Stimulated activated CD4-positive, alpha-beta T cell treated with anti-CD3 and anti-CD28 coated beads, Interleukin-2, amount 100 ng/mL, for 48 hours (primary cell): ENCODE results near the gene TECPR2.
A peak's percentile ranks its signal among the peaks of the same experiment; 100 is the strongest.

ENCODE experiments used
- DNase-seq, 2 donors: peaks; one replicate each; pipeline ENCODE4 v3.0.0-alpha.2; 2020

Gene TECPR2

DNA sequence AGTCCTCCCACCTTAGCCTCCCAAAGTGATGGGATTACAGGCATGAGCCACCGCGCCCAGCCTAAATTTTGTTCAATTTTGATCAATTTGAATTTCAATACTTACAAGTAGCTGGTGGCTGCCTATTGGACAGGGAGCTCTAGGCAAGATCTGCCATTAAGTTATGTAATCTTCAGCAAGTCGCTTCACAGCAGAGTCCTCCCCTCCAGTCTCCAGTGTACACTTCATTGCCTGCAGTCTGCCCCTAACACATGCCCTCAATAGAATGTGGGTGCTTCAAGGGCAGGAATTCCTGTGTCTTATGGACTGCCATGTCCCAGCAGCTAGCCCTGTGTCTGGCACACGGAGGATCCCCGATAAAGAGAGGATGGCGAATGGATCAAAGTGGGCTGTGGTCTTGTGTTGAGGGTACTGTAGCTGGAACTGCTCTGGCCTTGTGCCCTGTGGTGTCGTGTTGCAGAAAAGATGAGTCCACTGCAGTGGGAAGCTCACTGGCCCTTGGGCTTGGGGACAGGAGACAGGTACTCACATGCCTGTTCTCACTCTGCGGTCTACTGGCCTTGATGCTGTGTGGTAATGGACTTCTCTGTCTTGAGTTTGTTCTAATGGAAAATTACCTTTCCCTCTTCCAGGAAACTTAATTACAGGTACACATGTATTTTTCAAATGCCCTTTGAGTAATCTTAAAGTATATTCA lies 67.6 kb downstream of the TECPR2 start:
- no peak for DNase-seq

DNA sequence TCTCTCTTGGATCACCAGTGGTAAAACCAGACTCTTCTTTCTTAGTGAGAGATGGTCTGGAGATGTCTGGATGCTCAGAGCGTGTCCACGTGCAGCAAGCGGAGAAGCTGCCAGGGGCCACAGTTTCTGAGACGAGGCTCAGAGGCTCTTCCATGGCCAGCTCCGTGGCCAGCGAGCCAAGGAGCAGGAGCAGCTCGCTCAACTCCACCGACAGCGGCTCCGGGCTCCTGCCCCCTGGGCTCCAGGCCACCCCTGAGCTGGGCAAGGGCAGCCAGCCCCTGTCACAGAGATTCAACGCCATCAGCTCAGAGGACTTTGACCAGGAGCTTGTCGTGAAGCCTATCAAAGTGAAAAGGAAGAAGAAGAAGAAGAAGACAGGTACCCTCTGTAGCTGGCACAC lies 69.0 kb downstream of the TECPR2 start:
- no peak for DNase-seq

DNA sequence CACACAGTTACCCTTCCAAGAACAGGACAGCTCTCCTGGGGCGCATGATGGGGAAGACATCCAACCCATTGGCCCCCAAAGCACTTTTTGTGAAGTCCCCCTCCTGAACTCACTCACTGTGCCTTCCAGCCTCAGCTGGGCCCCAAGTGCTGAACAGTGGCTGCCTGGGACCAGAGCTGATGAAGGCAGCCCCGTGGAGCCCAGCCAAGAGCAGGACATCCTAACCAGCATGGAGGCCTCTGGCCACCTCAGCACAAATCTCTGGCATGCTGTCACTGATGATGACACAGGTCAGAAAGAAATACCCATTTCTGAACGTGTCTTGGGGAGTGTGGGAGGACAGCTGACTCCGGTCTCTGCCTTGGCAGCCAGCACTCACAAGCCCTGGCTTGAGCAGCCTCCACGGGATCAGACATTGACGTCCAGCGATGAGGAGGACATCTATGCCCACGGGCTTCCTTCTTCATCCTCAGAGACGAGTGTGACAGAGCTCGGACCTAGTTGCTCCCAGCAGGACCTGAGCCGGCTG lies 72.0 kb downstream of the TECPR2 start:
- DNase-seq, result no peak

DNA sequence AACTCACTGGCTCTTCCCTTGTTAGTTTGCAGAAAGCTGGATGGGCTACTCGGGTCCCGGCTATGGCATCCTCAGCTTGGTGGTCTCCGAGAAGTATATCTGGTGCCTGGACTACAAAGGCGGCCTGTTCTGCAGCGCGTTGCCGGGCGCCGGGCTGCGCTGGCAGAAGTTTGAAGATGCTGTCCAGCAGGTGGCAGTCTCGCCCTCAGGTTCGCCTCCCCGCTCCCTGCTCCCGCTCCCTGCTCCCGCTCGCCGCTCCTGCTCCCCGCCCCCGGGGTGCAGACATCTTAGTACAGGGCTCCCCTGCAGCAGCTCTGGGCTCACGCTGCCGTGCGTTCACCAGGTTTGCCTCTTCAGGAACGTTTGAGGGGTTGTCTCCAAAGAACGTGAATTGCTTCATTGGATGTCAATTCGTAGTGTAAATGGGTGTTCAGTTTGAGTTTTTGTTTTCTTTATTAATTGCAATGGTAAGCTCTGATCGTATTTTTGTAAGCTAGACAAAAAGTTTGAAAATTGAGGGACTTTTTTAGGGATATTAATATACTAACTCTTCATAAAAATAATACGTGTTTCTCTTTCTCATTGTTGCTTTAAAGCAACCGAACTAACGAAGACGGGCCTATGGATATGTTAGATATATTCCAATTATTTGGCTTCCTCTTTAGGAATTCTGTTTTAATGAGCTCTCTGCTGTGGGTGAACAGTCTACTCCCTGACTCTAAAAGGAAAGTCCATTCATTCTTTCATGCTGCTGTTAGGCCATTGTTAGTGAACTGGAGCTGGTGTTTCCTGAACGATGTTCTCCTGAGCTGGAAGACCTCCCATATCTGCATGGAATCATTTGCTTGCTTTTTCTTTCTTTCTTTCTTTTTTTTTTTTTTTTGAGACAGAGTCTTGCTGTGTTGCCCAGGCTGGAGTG lies 75.5 kb downstream of the TECPR2 start:
- peak; percentile 64 to 67 for DNase-seq

DNA sequence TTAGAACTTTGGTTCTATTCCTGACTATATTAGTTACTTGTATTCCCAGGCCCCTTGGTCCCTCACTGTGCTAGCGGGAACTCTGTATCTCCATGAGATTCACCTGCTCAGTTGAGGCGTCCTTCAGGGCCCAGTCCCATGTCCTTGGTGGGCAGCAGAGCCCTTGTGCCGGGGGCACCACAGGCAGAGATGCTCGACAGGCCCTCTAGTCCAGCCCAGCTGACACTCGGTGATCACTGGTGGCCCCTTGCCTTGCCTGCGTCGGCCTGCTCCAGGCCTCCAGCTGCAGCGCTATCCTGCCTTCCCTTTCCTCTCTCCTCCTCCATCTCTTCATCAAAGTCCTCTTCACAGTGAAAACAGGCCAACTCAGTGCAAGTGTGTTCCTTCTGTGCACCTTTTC lies 76.8 kb downstream of the TECPR2 start:
- no peak for DNase-seq

DNA sequence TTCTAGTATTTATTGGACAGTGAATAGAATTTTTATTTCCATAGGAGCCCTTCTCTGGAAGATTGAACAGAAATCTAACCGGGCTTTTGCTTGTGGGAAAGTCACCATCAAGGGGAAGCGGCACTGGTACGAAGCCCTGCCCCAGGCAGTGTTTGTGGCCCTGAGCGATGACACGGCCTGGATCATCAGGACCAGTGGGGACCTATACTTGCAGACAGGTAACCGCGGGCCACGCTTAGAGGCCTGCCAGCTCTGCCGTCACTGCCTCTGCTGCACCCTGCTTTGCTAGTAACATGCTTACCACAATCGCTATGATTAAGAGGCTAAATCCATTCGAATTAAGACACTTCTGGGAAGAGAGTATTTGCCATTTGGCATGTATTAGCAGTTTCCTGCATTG lies 77.7 kb downstream of the TECPR2 start:
- no peak for DNase-seq

DNA sequence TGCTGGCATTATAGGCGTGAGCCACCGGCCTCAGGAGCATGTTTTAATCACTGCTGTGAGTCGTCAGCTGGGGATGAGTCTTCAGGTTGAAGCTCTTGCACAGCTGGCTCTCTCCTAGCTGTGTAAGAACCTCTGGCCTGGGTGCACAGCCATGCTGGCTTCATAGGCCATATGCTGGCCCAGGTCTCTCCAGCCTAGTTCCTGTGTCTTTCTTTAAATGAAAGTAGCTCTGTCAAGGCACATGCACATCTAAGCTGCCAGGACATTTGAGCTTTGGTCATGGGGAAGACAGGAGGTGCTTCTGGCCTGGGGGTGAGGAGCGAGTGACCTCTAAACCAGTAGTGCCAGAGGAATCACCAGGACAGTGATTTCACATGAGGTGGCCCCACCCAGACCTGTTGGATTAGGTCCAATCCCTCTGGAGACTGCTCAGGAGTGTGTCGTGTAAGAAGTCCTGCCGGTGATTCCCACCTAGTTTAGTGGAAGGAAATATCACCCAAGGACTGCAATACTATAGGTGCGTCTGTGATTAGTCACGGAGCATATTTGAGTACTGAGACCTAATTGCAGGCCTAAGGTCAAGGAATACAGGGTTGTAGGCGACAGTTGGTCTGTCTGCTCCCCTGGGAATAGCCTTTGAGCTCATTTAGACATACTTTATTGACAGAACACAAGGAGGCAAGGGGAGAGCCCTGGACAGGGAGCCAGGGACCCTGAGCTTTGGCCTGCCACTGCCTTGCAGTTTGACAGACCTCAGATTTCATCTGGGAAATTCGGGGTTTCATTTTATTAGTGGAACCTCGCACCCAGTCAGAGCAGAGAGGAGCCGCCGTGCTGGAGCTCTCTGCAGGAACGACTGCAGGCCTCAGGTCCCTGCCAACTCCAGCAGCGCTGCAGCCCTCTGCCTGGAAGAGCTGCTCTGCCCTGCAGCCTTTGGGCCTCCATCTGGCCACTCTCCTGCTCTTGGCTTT lies 79.8 kb downstream of the TECPR2 start:
- no peak for DNase-seq

DNA sequence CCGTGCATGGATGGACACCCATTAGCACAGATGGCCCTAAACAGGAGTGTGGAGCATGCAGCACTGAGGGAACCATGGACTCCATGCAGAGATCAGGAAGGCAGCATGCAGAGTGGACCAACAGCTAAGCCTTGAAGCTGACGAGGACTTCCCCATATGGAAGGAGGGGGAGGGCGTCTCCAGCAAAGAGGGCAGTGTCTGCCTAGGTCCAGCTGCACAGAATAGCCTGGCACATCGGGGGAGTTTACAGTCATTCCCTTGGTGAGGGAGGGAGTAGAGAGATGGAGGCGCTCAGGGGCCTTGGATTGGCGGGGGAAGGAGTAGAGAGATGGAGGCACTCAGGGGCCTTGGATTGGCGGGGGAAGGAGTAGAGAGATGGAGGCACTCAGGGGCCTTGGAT lies 82.3 kb downstream of the TECPR2 start:
- no peak for DNase-seq

DNA sequence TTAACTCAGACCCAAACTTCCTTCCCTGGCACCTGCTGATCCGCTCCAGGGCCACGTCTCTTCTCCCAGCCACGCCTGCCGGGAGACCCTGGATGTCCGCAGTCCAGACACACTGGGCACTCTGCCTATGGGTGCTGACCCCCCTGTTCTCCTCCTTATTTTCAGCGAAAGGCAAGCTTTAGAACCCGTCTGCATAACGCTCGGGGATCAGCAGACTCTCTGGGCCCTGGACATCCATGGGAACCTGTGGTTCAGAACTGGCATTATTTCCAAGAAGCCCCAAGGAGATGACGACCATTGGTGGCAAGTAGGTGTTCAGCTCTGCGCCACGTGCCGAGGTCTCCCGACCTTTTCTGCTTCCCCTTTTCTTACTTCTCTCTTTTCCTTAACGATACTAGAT lies 82.9 kb downstream of the TECPR2 start:
- DNase-seq, result no peak

DNA sequence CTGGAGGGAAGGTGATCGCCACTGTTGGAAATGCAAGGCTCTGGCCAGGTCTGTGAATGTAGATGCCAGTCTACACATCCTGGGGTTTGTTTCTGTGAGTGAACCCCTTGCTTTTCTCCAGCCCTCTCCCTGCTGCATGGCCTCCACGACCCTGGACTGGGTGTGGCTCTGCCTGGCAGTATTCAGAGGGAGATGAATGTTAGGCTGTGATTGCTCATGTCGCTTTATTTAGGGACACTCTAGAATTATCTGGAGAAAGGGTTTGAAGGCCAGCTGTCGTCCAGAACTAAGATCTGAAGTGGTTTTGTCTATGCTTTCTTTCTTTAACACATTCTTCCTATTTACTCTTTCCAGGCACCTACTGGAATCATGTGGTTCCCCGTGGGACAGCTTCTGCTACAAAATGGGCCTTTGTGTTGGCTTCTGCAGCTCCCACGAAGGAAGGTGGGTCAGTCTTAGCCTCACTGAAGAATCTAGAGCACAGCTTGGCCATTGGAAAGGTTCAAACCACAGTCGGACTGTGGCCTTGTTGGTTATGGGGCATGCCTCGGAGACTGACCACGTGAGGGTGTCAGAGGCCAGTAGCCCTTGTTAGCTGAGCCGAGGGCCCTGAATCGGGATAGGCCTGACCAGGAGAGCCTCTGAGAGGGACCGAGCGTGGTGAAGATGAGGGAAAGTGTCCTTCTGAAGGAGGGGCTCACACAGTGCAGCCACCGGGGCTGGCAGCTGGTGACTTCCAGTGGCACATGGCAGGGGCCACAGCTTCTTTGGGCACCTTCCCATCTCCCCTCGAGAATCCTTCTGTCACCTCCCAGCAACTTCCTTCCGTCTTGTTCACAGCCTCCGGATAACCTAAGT lies 87.7 kb downstream of the TECPR2 start:
- no peak for DNase-seq

DNA sequence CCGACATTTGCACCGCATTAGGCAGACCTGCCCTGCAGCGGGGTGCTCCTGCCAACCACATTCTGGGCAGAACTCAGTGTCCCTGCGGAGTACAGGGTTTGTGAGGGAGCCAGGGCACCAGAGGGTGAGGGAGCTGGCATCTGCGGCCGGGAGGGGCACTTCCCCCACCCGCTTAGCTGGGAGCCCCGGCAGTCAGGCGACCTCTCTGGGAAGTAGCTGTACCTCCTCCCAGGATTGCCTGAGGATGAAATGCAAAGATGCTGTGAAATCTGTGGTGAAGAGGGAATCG lies 88.3 kb downstream of the TECPR2 start:
- DNase-seq, result no peak

DNA sequence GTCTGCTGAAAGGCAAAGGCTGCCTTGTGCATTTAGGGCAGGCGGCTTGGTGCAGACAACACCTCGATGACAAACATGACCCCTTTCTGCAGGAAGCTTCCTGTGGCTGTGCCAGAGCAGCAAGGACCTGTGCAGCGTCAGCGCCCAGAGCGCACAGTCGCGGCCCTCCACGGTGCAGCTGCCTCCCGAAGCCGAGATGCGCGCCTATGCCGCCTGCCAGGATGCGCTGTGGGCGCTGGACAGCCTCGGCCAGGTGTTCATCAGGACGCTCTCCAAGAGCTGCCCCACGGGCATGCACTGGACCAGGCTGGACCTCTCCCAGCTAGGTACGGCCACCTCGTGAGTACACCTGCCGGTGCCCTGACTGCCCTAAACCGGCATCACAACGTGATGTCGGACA lies 89.6 kb downstream of the TECPR2 start:
- DNase-seq, result no peak

DNA sequence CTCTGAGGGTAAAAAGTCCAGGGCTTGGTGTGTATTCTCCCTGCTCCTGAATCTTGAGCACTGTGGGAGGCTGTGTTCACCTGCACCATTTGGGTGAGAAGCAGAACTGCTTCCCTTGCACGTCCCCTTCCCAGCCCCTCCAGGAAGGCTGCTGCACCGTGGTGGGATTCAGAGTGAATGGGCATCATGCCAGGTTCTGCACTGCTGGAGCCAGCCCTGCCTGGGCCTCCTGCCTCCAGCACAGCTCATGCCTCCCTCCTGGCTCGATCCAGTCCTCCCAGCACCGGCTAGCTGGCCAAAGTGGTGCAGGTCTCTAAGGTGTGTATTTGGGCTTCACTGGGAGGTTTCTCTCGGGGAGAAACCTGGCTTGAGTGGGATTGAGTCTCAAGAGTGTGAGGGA lies 92.0 kb downstream of the TECPR2 start:
- no peak for DNase-seq

DNA sequence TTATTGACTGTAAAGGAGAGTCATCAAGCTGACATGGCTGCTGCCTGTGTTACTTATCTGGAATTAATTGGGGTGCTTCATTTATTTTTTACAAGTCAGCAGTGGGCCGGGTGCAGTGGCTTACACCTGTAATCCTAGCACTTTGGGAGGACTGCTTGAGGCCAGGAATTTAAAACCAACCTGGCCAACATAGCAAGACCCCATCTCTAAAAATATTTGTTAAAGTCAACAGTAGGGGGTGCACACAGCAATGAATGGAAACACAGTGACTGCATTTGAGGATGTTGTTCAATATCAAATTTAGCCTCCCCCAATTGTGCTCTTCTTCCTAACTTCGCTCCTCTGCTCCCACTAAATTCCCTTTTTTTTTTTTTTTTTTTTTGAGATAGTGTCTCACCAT lies 94.8 kb downstream of the TECPR2 start:
- no peak for DNase-seq

DNA sequence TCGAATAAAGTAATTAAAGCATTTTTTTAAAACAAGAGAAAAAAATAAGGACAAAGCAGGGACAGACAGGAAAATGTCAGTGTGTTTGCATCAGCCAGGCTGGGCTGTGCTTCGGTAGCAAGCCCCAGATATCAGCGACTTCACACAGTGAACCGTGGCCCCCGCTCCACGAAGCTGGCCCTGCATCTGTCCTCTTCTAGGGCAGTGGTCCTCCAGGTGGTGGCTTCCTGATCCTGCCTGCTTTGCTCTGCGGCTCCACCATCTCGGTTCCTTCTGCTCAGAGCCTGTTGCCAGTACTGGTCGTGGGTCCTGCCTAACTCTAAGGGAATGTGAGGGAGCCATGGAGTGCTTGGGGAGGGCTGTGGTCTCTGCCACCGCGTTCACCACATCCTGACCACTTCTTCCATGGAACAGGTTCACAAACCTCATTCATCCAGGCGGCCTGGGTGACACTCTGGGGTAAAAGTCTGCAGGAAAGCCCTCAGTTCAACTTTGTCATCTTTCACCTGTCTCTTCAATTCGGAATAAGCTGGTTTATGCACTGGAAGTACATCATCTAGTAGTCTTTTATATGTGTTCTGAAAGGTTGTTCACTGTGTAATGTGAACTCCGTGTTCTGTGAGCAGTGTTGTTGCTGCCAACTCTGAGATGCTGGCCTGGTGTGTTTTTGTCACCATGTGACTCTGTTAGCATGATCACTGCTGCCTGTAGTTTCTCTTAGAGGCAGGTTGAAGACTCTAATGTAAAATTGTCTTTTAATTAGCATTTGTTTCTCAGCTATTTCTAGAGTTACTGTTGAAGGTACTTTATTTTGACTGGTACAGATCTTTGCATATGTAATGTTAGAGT lies 99.0 kb downstream of the TECPR2 start:
- DNase-seq, result no peak

DNA sequence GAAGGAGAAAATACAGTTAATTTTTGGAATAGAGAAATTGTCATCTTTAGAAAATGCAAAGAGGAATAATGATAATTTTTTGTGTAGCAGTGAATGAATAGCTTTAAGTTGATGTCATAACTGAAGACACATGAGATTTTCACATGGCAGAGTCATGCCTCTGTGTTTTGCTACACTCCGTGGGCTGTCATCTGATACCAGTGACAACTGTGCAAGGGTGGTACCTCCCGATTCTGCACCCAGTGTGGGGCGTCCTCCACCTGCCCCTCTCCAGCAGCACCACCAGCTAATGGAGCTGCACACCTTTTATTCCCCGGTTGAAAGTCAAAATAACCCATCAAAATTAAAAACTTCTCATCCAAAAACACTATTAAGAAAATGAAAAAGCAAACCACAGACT lies 99.7 kb downstream of the TECPR2 start:
- no peak for DNase-seq

DNA sequence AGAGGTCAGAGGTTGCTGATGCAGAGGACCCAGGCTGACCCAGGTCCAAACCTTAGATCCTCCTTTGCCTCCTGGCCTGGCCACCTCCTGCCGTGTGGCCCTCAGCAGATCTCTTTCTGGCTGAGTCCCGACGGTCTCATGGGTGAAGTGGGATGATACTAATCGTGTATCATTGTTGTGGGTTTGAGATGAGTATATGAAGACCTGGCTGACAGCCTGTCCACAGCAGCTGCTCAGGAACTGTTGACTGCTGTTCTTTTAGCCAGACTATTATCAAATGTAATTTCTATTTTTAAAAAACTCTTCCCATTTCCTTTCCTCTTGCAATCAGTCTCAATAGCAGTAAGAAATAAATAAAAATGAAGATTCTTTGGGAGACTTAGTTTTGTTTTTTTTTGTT lies 101.3 kb downstream of the TECPR2 start:
- no peak for DNase-seq

DNA sequence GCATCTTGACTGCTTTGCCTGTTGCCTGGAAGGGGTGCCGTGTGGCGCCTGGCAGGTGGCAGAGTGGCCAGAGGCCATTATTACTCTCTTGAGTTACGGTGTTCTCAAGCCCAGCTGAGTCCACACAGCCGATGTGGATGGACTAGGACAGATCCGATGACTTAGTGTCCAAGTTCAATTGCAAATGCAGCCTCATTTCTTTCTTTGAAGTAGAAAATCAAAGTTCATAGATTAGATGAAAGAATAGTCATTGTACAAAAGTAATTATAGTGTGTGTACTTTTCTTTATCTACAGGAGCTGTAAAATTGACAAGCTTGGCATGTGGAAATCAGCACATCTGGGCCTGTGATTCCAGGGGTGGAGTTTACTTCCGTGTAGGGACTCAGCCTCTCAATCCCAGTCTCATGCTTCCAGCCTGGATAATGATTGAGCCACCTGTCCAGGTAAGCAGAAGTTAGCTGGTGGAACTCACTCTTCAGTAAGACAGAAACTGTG lies 102.2 kb downstream of the TECPR2 start:
- DNase-seq, result no peak

DNA sequence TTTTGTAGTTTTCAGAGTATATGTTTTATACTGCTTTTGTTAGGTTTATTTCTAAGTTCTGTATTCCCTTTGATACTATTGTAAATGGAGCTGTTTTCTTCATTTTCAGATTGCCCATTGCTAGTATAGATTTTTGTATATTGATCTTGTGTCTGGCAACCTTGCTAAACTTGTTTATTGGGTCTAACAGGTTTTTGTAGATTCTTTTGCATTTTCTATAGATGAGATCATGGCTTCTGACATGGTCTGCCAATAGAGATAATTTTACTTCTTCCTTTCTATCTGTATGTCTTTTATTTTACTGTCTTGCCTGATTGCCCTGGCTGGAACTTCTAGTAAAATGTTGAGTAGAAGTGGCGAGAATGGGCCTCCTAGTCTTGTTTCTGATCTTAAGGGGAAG lies 106.5 kb downstream of the TECPR2 start:
- no peak for DNase-seq

DNA sequence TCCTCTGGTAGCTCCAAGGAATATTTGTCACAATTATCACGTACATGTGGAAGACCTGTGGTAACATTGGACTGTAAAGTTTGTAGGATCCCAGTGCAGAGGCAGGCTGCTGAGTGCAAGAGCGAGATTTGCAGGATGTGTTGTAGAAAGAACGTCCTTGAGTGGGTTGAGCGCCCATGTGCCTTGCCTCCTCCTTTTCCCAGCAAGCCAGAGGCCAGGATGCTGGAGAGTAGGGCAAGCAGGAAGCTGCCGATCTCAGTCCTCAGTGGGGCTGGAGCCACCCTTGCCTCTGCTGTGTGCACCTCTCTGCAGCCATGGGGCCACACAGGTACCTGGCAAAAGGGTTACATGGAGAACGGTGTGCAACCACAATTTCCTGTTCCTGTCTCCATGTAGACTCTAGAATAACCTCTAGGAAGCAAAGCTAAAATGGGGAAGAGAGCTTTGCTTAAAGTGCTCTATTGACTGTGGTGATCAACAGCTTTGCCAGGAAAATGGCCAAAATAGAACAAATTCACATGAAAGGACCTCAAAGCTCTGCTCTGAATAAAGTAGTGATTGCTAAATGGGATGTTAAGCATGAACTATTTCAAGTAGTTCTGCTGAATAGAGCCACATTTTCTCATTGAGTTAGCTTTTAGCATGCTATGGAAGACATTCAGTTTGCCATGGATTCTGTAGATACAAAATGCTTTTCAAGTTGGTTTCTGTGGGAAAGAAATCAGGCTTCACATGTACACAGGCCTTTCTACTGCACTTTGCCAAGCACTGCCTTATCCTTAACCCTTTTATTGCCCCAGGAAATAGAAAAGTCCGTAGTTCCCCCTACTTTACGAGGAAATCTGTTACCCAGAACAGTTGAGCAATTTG lies 109.4 kb downstream of the TECPR2 start:
- DNase-seq, result no peak
